Measurements from ENCODE around the gene TYRP1. TPM values are rescaled to one million over a fixed set of nuclear protein-coding genes. Genes with fewer than 3 reads are reported as not detected.

The TYRP1 gene
- total and polyA plus RNA-seq, 4 donors, result 1.0 to 2.9 (median 1.1) TPM; not detected in 1

GRCh38 chr9:12681620-12682019 lies 11.6 kb upstream of the TYRP1 start:
- no peaks in the 10 kb centered on the region for H3K36me3 ChIP-seq (ENCODE audit: control insufficient read depth in 1 of 2, insufficient read depth in 2 of 2, low read length in 1 of 2)
- no peaks in the 10 kb centered on the region for H3K27me3 ChIP-seq (ENCODE audit: control insufficient read depth in 1 of 2, insufficient read depth in 2 of 2, low read length in 1 of 2)
- intact Hi-C loops (cut with DNase I), result no loop called here
- H3K9me3 ChIP-seq (ENCODE audit: control insufficient read depth, low read length), result no peaks in the 10 kb centered on the region
- no peak overlapping the region for H3K4me3 ChIP-seq (ENCODE audit: low read length in 2 of 2)
- DNase-seq (no peak), ATAC-seq (ENCODE audit: low FRiP score) (no peak)
- H3K27ac ChIP-seq (ENCODE audit: low read depth in 1 of 2, low read length in 2 of 2), result no peak overlapping the region
- H3K4me1 ChIP-seq (ENCODE audit: control insufficient read depth in 1 of 2, insufficient read depth in 2 of 2, low read length in 2 of 2), result no peaks in the 10 kb centered on the region

GRCh38 chr9:12684974-12685373 lies 8.2 kb upstream of the TYRP1 start:
- H3K9me3 ChIP-seq (ENCODE audit: control insufficient read depth, low read length), result no peaks in the 10 kb centered on the region
- no peak overlapping the region for H3K27ac ChIP-seq (ENCODE audit: low read depth in 1 of 2, low read length in 2 of 2)
- H3K4me1 ChIP-seq (ENCODE audit: control insufficient read depth in 1 of 2, insufficient read depth in 2 of 2, low read length in 2 of 2), result no peaks in the 10 kb centered on the region
- ATAC-seq (ENCODE audit: low FRiP score), result no peak
- intact Hi-C loops (cut with DNase I), result no loop called here
- no peak overlapping the region for H3K4me3 ChIP-seq (ENCODE audit: low read length in 2 of 2)
- H3K36me3 ChIP-seq (ENCODE audit: control insufficient read depth in 1 of 2, insufficient read depth in 2 of 2, low read length in 1 of 2), result no peaks in the 10 kb centered on the region
- H3K27me3 ChIP-seq (ENCODE audit: control insufficient read depth in 1 of 2, insufficient read depth in 2 of 2, low read length in 1 of 2), result no peaks in the 10 kb centered on the region
- no peak for DNase-seq
- whole genome bisulfite sequencing, 2 donors, result 60 to 61% methylated on average over 1 of the region's 1 CpG

- H3K9me3 ChIP-seq (ENCODE audit: control insufficient read depth, low read length), result no peaks in the 10 kb centered on the region
- WGBS, 2 donors, result 89 to 94% methylated on average over 1 of the region's 1 CpG
- H3K4me3 ChIP-seq (ENCODE audit: low read length in 2 of 2), result no peak overlapping the region
- ATAC-seq (ENCODE audit: low FRiP score) (no peak), DNase-seq (no peak)
- H3K27me3 ChIP-seq (ENCODE audit: control insufficient read depth in 1 of 2, insufficient read depth in 2 of 2, low read length in 1 of 2), result no peaks in the 10 kb centered on the region
- intact Hi-C loops (cut with DNase I), result no loop called here
- H3K4me1 ChIP-seq (ENCODE audit: control insufficient read depth in 1 of 2, insufficient read depth in 2 of 2, low read length in 2 of 2), result no peaks in the 10 kb centered on the region
- H3K36me3 ChIP-seq (ENCODE audit: control insufficient read depth in 1 of 2, insufficient read depth in 2 of 2, low read length in 1 of 2), result no peaks in the 10 kb centered on the region
- no peak overlapping the region for H3K27ac ChIP-seq (ENCODE audit: low read depth in 1 of 2, low read length in 2 of 2)
These were observed 4.0 kb upstream of the TYRP1 start for GRCh38 chr9:12689233-12689632.

- Histone ChIP-seq H3K27ac (ENCODE audit: low read depth in 1 of 2, low read length in 2 of 2) (no peak overlapping the region), H3K4me1 (ENCODE audit: control insufficient read depth in 1 of 2, insufficient read depth in 2 of 2, low read length in 2 of 2) (peaks cover 0 to 3% of the 10 kb centered on the region in 2 donors), H3K9me3 (ENCODE audit: control insufficient read depth, low read length) (no peaks in the 10 kb centered on the region), H3K27me3 (ENCODE audit: control insufficient read depth in 1 of 2, insufficient read depth in 2 of 2, low read length in 1 of 2) (no peaks in the 10 kb centered on the region), H3K4me3 (ENCODE audit: low read length in 2 of 2) (no peak overlapping the region), H3K36me3 (ENCODE audit: control insufficient read depth in 1 of 2, insufficient read depth in 2 of 2, low read length in 1 of 2) (no peaks in the 10 kb centered on the region)
- intact Hi-C loops (cut with DNase I), result no loop called here
- DNase-seq, result peak in 1 of 2 donors; percentile 43
- WGBS, 2 donors, result 95 to 97% methylated on average over 8 of the region's 8 CpGs
- ATAC-seq (ENCODE audit: low FRiP score), result no peak
These were observed 828 bp downstream of the TYRP1 start for GRCh38 chr9:12694013-12694412.

- Histone ChIP-seq H3K4me3 (ENCODE audit: low read length in 2 of 2) (no peak overlapping the region), H3K27ac (ENCODE audit: low read depth in 1 of 2, low read length in 2 of 2) (no peak overlapping the region), H3K27me3 (ENCODE audit: control insufficient read depth in 1 of 2, insufficient read depth in 2 of 2, low read length in 1 of 2) (no peaks in the 10 kb centered on the region), H3K4me1 (ENCODE audit: control insufficient read depth in 1 of 2, insufficient read depth in 2 of 2, low read length in 2 of 2) (peaks cover 0 to 4% of the 10 kb centered on the region in 2 donors), H3K9me3 (ENCODE audit: control insufficient read depth, low read length) (no peaks in the 10 kb centered on the region), H3K36me3 (ENCODE audit: control insufficient read depth in 1 of 2, insufficient read depth in 2 of 2, low read length in 1 of 2) (no peaks in the 10 kb centered on the region)
- ATAC-seq (ENCODE audit: low FRiP score), result no peak
- WGBS, 2 donors, result 6 to 7% methylated on average over 4 of the region's 4 CpGs
- peak; percentile 69 to 71 for DNase-seq
- intact Hi-C loops (cut with DNase I), result no loop called here
These were observed 2.3 kb downstream of the TYRP1 start for GRCh38 chr9:12695474-12695873.

- no peak for DNase-seq
- no peak for ATAC-seq (ENCODE audit: low FRiP score)
- H3K27me3 ChIP-seq (ENCODE audit: control insufficient read depth in 1 of 2, insufficient read depth in 2 of 2, low read length in 1 of 2), result no peaks in the 10 kb centered on the region
- H3K9me3 ChIP-seq (ENCODE audit: control insufficient read depth, low read length), result no peaks in the 10 kb centered on the region
- no peaks in the 10 kb centered on the region for H3K36me3 ChIP-seq (ENCODE audit: control insufficient read depth in 1 of 2, insufficient read depth in 2 of 2, low read length in 1 of 2)
- no peak overlapping the region for H3K27ac ChIP-seq (ENCODE audit: low read depth in 1 of 2, low read length in 2 of 2)
- intact Hi-C loops (cut with DNase I), result no loop called here
- WGBS, 2 donors, result 53 to 61% methylated on average over 4 of the region's 4 CpGs
- H3K4me1 ChIP-seq (ENCODE audit: control insufficient read depth in 1 of 2, insufficient read depth in 2 of 2, low read length in 2 of 2), result peaks cover 0 to 4% of the 10 kb centered on the region in 2 donors
- H3K4me3 ChIP-seq (ENCODE audit: low read length in 2 of 2), result no peak overlapping the region
These were observed 3.9 kb downstream of the TYRP1 start for GRCh38 chr9:12696931-12697622.

- Histone ChIP-seq H3K4me1 (ENCODE audit: control insufficient read depth in 1 of 2, insufficient read depth in 2 of 2, low read length in 2 of 2) (peaks cover 0 to 4% of the 10 kb centered on the region in 2 donors), H3K9me3 (ENCODE audit: control insufficient read depth, low read length) (no peaks in the 10 kb centered on the region), H3K4me3 (ENCODE audit: low read length in 2 of 2) (no peak overlapping the region), H3K27me3 (ENCODE audit: control insufficient read depth in 1 of 2, insufficient read depth in 2 of 2, low read length in 1 of 2) (no peaks in the 10 kb centered on the region), H3K36me3 (ENCODE audit: control insufficient read depth in 1 of 2, insufficient read depth in 2 of 2, low read length in 1 of 2) (no peaks in the 10 kb centered on the region), H3K27ac (ENCODE audit: low read depth in 1 of 2, low read length in 2 of 2) (no peak overlapping the region)
- 6 to 7% methylated on average over 1 of the region's 1 CpG for WGBS, 2 donors
- no peak for DNase-seq
- no peak for ATAC-seq (ENCODE audit: low FRiP score)
- intact Hi-C loops (cut with DNase I), result no loop called here
These were observed 4.5 kb downstream of the TYRP1 start for GRCh38 chr9:12697719-12698118.

- WGBS, 2 donors, result 63 to 68% methylated on average over 4 of the region's 4 CpGs
- Histone ChIP-seq H3K9me3 (ENCODE audit: control insufficient read depth, low read length) (no peaks in the 10 kb centered on the region), H3K4me3 (ENCODE audit: low read length in 2 of 2) (no peak overlapping the region), H3K4me1 (ENCODE audit: control insufficient read depth in 1 of 2, insufficient read depth in 2 of 2, low read length in 2 of 2) (peaks cover 0 to 4% of the 10 kb centered on the region in 2 donors), H3K27ac (ENCODE audit: low read depth in 1 of 2, low read length in 2 of 2) (no peak overlapping the region), H3K27me3 (ENCODE audit: control insufficient read depth in 1 of 2, insufficient read depth in 2 of 2, low read length in 1 of 2) (no peaks in the 10 kb centered on the region), H3K36me3 (ENCODE audit: control insufficient read depth in 1 of 2, insufficient read depth in 2 of 2, low read length in 1 of 2) (no peaks in the 10 kb centered on the region)
- ATAC-seq (ENCODE audit: low FRiP score) (peak; percentile 26), DNase-seq (no peak)
- intact Hi-C loops (cut with DNase I), result no loop called here
These were observed 5.1 kb downstream of the TYRP1 start for GRCh38 chr9:12698266-12698665.

GRCh38 chr9:12698986-12699385 lies 5.8 kb downstream of the TYRP1 start:
- Histone ChIP-seq H3K27ac (ENCODE audit: low read depth in 1 of 2, low read length in 2 of 2) (no peak overlapping the region), H3K4me3 (ENCODE audit: low read length in 2 of 2) (no peak overlapping the region), H3K4me1 (ENCODE audit: control insufficient read depth in 1 of 2, insufficient read depth in 2 of 2, low read length in 2 of 2) (peaks cover 0 to 4% of the 10 kb centered on the region in 2 donors), H3K9me3 (ENCODE audit: control insufficient read depth, low read length) (no peaks in the 10 kb centered on the region), H3K27me3 (ENCODE audit: control insufficient read depth in 1 of 2, insufficient read depth in 2 of 2, low read length in 1 of 2) (no peaks in the 10 kb centered on the region), H3K36me3 (ENCODE audit: control insufficient read depth in 1 of 2, insufficient read depth in 2 of 2, low read length in 1 of 2) (no peaks in the 10 kb centered on the region)
- intact Hi-C loops (cut with DNase I), result no loop called here
- DNase-seq, result no peak
- ATAC-seq (ENCODE audit: low FRiP score), result no peak
- 82 to 97% methylated on average over 1 of the region's 1 CpG for WGBS, 2 donors
